ENCODE data around the gene ANKZF1.

ANKZF1 gene

DNA sequence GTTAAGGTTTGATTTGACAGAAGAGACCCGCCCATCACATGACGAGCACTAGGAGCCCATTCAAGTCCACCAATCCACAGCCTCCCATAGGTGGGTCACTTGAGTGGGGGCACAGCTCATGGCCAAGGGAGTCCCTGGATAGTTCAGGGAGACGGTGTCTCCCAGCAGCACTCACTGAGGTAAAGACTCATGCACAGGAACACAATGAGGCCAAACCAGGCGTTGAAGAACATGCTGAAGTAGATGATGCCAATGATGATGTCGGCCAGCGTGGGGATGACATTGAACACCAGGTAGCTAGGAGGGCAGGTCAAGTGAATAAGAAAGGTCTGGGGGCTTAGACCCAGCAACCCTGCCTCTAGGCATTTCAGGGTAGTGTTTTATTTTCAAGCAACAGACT, 14.8 kb upstream of the ANKZF1 start:
- H3K4me3 ChIP-seq (ENCODE audit: control insufficient read depth, low read depth, low read length): no peak overlapping the region
- no peak for DNase-seq (ENCODE audit: low read depth)
- TF ChIP-seq, protein P1, sequence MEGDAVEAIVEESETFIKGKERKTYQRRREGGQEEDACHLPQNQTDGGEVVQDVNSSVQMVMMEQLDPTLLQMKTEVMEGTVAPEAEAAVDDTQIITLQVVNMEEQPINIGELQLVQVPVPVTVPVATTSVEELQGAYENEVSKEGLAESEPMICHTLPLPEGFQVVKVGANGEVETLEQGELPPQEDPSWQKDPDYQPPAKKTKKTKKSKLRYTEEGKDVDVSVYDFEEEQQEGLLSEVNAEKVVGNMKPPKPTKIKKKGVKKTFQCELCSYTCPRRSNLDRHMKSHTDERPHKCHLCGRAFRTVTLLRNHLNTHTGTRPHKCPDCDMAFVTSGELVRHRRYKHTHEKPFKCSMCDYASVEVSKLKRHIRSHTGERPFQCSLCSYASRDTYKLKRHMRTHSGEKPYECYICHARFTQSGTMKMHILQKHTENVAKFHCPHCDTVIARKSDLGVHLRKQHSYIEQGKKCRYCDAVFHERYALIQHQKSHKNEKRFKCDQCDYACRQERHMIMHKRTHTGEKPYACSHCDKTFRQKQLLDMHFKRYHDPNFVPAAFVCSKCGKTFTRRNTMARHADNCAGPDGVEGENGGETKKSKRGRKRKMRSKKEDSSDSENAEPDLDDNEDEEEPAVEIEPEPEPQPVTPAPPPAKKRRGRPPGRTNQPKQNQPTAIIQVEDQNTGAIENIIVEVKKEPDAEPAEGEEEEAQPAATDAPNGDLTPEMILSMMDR (conservative IDR thresholded peaks at IDR 0.05; ENCODE audit: control insufficient read depth, insufficient read depth, low read depth, low read length): no peak

DNA sequence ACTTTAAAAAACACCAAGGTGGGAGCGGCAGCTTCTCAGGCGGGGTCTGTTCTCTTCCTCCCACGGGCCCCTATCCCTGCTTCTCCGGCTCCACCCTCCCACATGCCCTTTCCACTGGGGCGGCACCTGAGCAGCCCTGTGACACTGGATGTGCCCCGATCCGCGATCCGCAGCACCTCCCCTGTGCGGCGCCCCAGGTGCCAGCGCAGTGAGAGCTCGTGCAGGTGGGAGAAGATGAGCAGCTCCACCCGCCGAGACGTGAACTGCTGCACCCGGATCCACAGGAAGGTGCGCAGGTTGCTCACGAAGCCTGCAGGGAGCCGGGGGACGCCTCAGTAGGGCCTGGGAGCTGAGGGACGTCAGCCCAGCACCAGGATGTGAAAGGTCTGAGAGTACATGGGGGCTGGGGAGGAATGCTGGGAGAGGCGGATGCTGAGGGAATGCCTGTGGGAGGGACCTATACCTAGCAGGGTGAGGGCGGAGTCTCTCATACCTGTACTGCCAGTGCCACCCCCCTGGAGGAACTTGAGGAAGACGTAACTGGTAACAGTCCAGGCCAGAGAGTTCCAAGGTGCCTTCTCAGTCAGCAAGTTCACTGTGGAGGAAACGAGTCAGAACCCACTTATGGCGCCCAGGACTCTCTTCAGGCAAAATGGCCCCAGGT, 13.6 kb upstream of the ANKZF1 start:
- TF ChIP-seq, protein P1 (conservative IDR thresholded peaks at IDR 0.05; ENCODE audit: control insufficient read depth, insufficient read depth, low read depth, low read length): no peak
- no peak overlapping the region for H3K4me3 ChIP-seq (ENCODE audit: control insufficient read depth, low read depth, low read length)

DNA sequence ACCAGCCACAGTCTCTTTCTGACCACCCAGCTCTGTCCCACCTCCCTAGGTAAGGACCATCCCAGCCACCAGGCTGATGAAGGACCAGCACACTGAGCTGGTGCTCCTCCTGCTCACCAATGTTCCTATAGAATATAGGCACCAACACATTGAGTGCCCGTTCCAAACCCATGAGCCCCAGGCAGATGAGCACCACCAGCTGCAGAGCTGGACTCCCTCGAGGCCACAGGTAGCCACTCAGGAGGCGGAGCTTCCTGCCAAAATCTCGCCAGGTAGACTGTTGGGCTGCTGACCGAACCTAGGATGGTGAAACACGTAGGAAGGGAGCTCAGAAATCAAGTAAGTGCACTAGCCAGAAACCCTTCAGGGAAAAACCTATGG, 13.1 kb upstream of the ANKZF1 start:
- TF ChIP-seq, protein P1 (conservative IDR thresholded peaks at IDR 0.05; ENCODE audit: control insufficient read depth, insufficient read depth, low read depth, low read length): no peak
- DNase-seq (ENCODE audit: low read depth): no peak
- H3K4me3 ChIP-seq (ENCODE audit: control insufficient read depth, low read depth, low read length): no peak overlapping the region

More for the DNA sequence above, 13.6 kb upstream of the ANKZF1 start:
- no peak for DNase-seq (ENCODE audit: low read depth)

DNA sequence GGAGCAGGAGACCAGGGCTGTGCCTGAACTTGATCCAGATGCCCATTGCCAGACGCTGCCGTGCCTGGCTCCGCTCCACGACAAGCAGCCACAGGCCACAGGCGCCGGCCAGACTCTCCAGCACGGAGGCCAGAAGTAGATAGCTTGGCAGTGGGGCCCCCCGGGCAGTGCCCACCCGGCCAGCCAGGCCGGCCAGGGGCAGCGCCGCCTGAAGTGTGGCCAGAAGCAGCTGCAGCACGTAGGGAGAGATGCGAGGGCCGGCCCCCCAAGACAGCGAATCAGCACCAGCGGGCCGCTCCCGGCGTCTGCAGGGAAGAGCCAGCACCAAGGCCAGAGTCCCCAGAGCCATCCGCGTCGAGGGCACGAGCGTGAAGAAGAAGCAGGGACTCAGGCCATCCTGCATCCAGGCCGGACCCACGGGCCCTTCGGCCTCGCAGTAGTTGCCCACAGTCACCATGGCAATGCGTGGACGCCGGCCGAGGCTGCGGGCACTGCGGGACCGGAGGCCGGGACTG, 11.3 kb upstream of the ANKZF1 start:
- peak; percentile 64 for DNase-seq (ENCODE audit: low read depth)
- H3K4me3 ChIP-seq (ENCODE audit: control insufficient read depth, low read depth, low read length): peak overlapping the region; percentile 56
- TF ChIP-seq, protein P1 (conservative IDR thresholded peaks at IDR 0.05; ENCODE audit: control insufficient read depth, insufficient read depth, low read depth, low read length): no peak

DNA sequence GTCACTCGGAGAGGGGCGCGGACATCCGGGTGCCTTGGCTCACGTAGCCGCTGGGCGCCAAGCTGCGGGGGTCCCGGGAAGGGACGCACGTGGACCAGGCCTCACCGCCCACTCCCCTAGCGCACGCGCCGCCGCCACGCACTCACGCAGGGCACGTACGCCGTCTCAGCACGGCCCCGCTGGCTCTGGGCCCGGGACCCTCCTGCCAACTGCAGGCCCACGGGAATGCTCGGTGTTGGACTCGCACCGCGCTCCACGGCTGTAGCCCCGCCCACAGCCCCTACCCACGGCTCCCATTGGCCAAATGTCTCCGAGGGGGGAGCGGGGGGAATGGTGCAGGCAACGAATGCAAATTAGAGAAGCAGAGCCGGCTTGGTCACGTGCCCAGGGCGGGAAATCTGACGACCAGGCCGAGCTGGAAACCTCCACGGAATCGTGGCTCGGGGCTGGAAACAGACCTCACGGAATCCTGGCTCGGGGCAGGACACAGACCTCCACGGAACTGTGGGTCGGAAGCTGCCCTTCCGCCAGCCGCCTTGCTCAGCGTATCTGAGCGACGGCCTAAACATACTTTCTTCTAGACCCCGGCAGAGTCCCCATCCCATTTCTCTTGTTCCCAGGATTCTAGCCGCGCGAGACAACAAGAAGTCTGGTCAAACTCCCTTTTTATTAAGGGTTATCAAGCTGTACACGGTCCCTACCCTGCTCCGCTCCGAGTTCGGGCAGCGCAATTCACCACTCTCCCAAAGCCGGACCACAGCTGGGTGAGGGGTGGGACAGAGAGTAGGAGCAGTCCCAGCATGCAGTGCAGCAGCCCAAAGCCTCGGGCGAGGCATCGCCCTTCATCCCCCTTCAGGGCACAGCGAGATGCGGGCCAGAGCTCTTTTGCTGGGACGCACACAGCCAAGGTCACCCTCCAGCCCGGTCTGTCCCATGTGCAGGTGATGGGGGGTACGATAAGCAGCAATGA, 10.6 kb upstream of the ANKZF1 start, which contains the start of gene ABCB6:
TSS of gene ABCB6 (minus strand) at position 227 of the 970 bp plus-strand sequence. CDS start 285 bp downstream, outside the sequence.
- TF ChIP-seq, protein P1 (conservative IDR thresholded peaks at IDR 0.05; ENCODE audit: control insufficient read depth, insufficient read depth, low read depth, low read length): no peak
- DNase-seq (ENCODE audit: low read depth): peak; percentile 90
- H3K4me3 ChIP-seq (ENCODE audit: control insufficient read depth, low read depth, low read length): peak within 1 kb of the TSS; percentile 56

DNA sequence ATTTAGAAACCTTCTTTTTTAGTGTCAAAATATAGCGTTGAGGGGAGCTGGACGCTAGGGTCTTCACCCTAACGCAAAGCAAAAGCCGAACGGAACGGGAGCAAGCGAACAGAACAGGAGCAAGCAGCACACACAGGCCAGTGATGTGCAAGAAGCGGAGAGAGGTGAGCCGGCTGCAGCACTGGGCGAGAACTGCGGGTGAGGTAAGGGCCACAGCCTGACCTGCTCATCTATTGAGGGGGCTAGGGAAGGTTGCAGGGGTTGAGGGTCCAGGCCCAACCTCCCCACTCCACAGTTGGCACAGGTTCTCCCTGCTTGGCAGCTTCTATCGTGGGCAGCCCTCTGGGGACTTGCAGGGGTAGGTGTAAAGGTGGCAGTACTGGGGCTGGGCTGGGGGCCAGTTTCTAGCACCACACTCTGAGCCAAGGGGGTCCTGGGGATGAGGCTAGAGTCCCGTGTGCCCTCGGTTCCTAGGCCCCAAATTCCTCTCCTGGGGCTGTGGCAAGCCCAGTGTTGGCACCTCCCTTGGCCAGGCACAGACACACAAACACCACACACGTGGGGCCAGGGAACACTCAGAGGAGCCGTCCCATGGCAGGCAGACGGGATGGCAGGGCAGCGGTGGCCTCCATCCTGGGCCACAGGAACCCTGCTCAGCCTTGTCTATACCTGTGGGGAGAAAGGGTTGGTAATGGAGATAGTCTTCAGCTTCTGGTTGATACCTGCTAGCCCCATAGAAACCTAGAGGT, 9.6 kb upstream of the ANKZF1 start:
- no peak for DNase-seq (ENCODE audit: low read depth)
- TF ChIP-seq, protein P1 (conservative IDR thresholded peaks at IDR 0.05; ENCODE audit: control insufficient read depth, insufficient read depth, low read depth, low read length): no peak
- H3K4me3 ChIP-seq (ENCODE audit: control insufficient read depth, low read depth, low read length): no peak overlapping the region

Data from fibroblast of mammary gland (primary cell).